ENCODE results near the gene KRT39. TPM values are rescaled to one million over a fixed set of nuclear protein-coding genes. Genes with fewer than 3 reads are reported as not detected.
A peak's percentile ranks its signal among the peaks of the same experiment; 100 is the strongest.

Gene KRT39
- polyA plus RNA-seq, 2 of the 4 experiments (the other 2 are of a cell fraction) = not detected

- no peak for TF ChIP-seq CBX2 (IDR thresholded peaks at IDR 0.05; ENCODE audit: borderline replicate concordance, low read depth)
- TF ChIP-seq POLR2A (IDR thresholded peaks at IDR 0.05; ENCODE audit: low read length) = no peak
- no peak for TF ChIP-seq RAD21 (conservative IDR thresholded peaks at IDR 0.05 in 1 of 2, IDR thresholded peaks at IDR 0.05 in 1 of 2)
- TF ChIP-seq JUN (IDR thresholded peaks at IDR 0.05) = no peak
- TF ChIP-seq ZC3H11A (IDR thresholded peaks at IDR 0.05) = no peak
- peak; percentile 54 for TF ChIP-seq GATA3 (IDR thresholded peaks at IDR 0.05; ENCODE audit: borderline replicate concordance)
- no peak for TF ChIP-seq HDAC2 (IDR thresholded peaks at IDR 0.05)
- Histone ChIP-seq H3K27ac (no peak overlapping the region), H3K9me3 (no peaks in the 10 kb centered on the region), H3K4me2 (peak overlapping the region; percentile 8; the same call in 2 of the 3 replicates), H3K4me3 (no peak overlapping the region), H3K4me1 (peaks cover 18% of the 10 kb centered on the region; the same call in 2 of the 3 replicates)
- ChIA-PET POLR2A (no interaction called here), CTCF (interaction anchor here (0.9 to 1.0 kb wide), 2 partner anchors 8 to 539 kb away, joined by 3 read pairs; no protein-coding TSS in a partner anchor)
- WGBS (ENCODE audit: missing lambda C conversion rate) = 16% methylated on average over 4 of the region's 4 CpGs
- DNase-seq (ENCODE audit: low read depth in 1 of 2, low spot score in 1 of 2) = no peak
- ATAC-seq = no peak
- FAIRE-seq = peak; percentile 54
These were observed 42.6 kb upstream of the KRT39 start for GRCh38 chr17:41009301-41009760.

GRCh38 chr17:41008811-41009210, 42.1 kb upstream of the KRT39 start, which contains the start of gene KRTAP3-1:
Gene KRTAP3-1 (minus strand): TSS chr17:41009128. CDS start chr17:41009074, 54 bp downstream.
- TF ChIP-seq HDAC2 (IDR thresholded peaks at IDR 0.05) (no peak), CTCF (IDR thresholded peaks at IDR 0.05) (no peak)
- H3K4me1 ChIP-seq = peaks cover 18% of the 10 kb centered on the region; the same call in 2 of the 3 replicates
- ATAC-seq (no peak), DNase-seq (ENCODE audit: low read depth in 1 of 2, low spot score in 1 of 2) (no peak), FAIRE-seq (no peak)
- WGBS (ENCODE audit: missing lambda C conversion rate) = 84% methylated on average over 8 of the region's 8 CpGs
- POLR2A ChIA-PET = no interaction called here
- CTCF ChIA-PET = interaction anchor here (1.0 kb wide), 1 partner anchor 540 kb away, joined by 3 read pairs; no protein-coding TSS in a partner anchor
- H3K4me2 ChIP-seq = peak within 1 kb of the TSS; percentile 8; the same call in 2 of the 3 replicates
- H3K4me3 ChIP-seq = no peak within 1 kb of the TSS
- H3K9me3 ChIP-seq = no peaks in the 10 kb centered on the region
- no peak within 1 kb of the TSS for H3K27ac ChIP-seq

GRCh38 chr17:41004397-41004796, 37.6 kb upstream of the KRT39 start:
- ATAC-seq = no peak
- POLR2A ChIA-PET = no interaction called here
- CTCF ChIA-PET = no interaction called here
- WGBS (ENCODE audit: missing lambda C conversion rate) = 83% methylated on average over 3 of the region's 3 CpGs
- no peak for TF ChIP-seq FOSL2 (IDR thresholded peaks at IDR 0.05)
- TF ChIP-seq FOSL2 (CRISPR knock-in tag; IDR thresholded peaks at IDR 0.05) = no peak
- TF ChIP-seq HOXB13 (CRISPR knock-in tag; IDR thresholded peaks at IDR 0.05; ENCODE audit: low read depth) = no peak
- TF ChIP-seq TFCP2L1 (CRISPR knock-in tag; IDR thresholded peaks at IDR 0.05) = no peak
- TF ChIP-seq HOXA7 (CRISPR knock-in tag; IDR thresholded peaks at IDR 0.05) = no peak
- no peak for TF ChIP-seq MYC (IDR thresholded peaks at IDR 0.05; ENCODE audit: borderline replicate concordance, low read length)
- TF ChIP-seq RFX5 (IDR thresholded peaks at IDR 0.05) = no peak
- TF ChIP-seq ESRRA (IDR thresholded peaks at IDR 0.05; ENCODE audit: borderline replicate concordance, low read length) = no peak
- no peak for TF ChIP-seq RNF2 (IDR thresholded peaks at IDR 0.05; ENCODE audit: borderline replicate concordance, low read depth)
- no peak for TF ChIP-seq EP300 (IDR thresholded peaks at IDR 0.05)
- TF ChIP-seq FOSB (CRISPR knock-in tag; IDR thresholded peaks at IDR 0.05) = no peak
- TF ChIP-seq CEBPB (IDR thresholded peaks at IDR 0.05) = no peak
- TF ChIP-seq MAZ (IDR thresholded peaks at IDR 0.05; ENCODE audit: borderline replicate concordance, low read depth, low read length) = no peak
- no peak for TF ChIP-seq NPAS2 (CRISPR knock-in tag; IDR thresholded peaks at IDR 0.05; ENCODE audit: borderline replicate concordance)
- TF ChIP-seq CHD4 (IDR thresholded peaks at IDR 0.05; ENCODE audit: borderline replicate concordance) = no peak
- TF ChIP-seq RARB (CRISPR knock-in tag; IDR thresholded peaks at IDR 0.05) = no peak
- Histone ChIP-seq H3K4me1 (peaks cover 18% of the 10 kb centered on the region), H3K4me2 (no peak overlapping the region), H3K9me3 (no peaks in the 10 kb centered on the region), H3K4me3 (no peak overlapping the region), H3K27ac (no peak overlapping the region)
- no peak for FAIRE-seq
- no peak for DNase-seq (ENCODE audit: low read depth in 1 of 2, low spot score in 1 of 2)

Measured in A549 (cell line).